ENCODE measurements around the gene IFT20. TPM values are rescaled to one million over a fixed set of nuclear protein-coding genes. Genes with fewer than 3 reads are reported as not detected.

IFT20 gene
- 51.2 TPM for polyA plus RNA-seq (2013, experiment 1 of 2; ENCODE audit: insufficient read length)
- polyA plus RNA-seq (2013, experiment 2 of 2; ENCODE audit: insufficient read length): 62.5 TPM

DNA sequence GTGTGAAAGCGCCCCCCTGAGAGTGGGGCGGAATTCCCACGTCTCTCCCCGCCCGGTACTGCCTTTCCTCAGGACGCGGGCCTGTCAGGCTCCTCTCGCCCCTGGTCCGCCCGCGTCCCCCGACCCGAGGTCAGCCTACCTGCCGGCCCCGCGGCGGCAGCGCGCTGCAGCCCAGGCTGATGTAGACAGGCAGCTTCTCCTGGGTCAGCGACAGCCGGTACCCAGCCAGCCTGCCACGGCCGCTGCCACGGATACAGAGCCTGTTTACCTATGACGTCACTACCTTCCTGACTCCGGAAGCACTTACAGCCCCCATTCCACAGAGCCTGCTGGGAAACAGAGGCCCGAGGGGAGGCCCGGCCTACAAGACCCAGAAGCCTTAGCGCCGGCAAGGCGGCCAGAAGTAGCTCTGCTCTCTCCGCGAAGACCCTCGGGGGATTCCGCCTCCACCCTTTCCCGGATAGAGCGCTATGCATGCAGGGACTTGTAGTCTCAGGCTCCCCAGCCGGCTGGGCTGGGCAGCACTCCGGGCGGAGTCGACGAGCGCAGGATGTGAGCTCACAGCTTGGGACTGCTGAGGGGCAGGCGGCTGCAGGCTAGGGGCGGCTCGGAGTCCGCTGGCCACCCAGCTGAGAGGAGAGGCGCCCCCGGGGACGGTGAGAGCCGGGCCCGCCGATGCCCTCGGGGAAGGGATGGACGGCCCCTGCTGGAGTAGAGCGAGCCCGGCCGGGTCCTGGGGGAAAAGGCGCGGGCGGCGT lies at the start of gene IFT20, which contains the start of gene TNFAIP1:
Gene IFT20 (minus strand): TSS at position 272 of the 758 bp plus-strand sequence. CDS start 3,487 bp downstream, outside the sequence.
Gene TNFAIP1 (plus strand): TSS at position 561 of the 758 bp plus-strand sequence. CDS start 3,761 bp downstream, outside the sequence.
- DNase-seq: peak; percentile 100

- DNase-seq: no peak
Measured at GRCh38 chr17:28385037-28385400, 49.7 kb upstream of the IFT20 start.

DNA sequence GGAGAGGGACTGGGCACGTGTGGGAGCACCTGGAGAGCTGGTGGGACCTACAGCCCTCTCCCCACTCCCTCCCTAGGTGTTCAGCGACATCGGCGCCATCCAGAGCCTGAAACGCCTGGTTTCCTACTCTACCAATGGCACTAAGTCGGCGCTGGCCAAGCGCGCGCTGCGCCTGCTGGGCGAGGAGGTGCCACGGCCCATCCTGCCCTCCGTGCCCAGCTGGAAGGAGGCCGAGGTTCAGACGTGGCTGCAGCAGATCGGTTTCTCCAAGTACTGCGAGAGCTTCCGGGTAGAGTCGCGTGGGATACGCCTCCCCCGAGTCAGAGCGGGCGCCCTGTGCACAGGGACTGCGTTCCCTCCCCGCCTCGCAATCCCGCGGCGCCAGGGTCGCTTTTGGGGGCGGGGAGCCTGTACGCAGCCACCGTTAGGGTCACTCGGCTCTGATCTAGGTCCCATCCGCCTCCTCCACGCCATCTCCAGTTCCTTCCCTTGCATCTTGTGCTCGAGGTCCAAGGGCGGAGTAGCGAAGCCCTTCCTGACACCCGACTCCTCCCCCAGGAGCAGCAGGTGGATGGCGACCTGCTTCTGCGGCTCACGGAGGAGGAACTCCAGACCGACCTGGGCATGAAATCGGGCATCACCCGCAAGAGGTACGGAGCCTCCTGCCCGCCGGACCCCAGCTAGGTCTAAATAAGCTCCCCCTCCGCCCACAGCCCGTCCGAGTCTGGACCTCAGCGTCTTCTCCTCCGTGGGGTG lies 49.2 kb upstream of the IFT20 start:
- DNase-seq: no peak

DNA sequence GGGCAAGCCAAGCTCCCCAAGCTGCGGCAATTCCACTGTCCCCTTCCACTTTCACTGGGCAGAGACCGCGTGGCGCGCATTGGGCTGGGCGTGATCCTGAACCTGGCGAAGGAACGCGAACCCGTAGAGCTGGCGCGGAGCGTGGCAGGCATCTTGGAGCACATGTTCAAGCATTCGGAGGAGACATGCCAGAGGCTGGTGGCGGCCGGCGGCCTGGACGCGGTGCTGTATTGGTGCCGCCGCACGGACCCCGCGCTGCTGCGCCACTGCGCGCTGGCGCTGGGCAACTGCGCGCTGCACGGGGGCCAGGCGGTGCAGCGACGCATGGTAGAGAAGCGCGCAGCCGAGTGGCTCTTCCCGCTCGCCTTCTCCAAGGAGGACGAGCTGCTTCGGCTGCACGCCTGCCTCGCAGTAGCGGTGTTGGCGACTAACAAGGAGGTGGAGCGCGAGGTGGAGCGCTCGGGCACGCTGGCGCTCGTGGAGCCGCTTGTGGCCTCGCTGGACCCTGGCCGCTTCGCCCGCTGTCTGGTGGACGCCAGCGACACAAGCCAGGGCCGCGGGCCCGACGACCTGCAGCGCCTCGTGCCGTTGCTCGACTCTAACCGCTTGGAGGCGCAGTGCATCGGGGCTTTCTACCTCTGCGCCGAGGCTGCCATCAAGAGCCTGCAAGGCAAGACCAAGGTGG lies 46.0 kb upstream of the IFT20 start:
- DNase-seq: no peak

- peak; percentile 16 for DNase-seq
Measured at GRCh38 chr17:28379814-28380801, 44.8 kb upstream of the IFT20 start.

DNA sequence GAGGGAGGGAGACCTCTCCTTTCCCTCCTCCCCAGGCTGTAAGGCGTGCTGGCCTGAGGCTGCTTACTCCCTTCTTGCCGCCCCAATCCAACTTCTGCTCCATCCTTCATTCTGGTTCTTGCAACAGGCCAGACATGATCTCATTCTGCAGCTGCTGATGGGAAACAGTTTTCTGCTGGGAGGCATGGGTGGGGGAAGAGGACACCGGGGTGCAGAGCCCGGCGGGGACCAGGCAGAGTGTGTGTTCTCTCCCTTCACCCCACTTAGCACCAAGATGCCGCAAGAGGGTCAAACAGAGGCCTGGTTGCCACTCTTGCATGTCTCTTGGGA lies 37.6 kb upstream of the IFT20 start:
- DNase-seq: no peak

- DNase-seq: peak; percentile 27
Measured at GRCh38 chr17:28372203-28372944, 37.1 kb upstream of the IFT20 start.

DNA sequence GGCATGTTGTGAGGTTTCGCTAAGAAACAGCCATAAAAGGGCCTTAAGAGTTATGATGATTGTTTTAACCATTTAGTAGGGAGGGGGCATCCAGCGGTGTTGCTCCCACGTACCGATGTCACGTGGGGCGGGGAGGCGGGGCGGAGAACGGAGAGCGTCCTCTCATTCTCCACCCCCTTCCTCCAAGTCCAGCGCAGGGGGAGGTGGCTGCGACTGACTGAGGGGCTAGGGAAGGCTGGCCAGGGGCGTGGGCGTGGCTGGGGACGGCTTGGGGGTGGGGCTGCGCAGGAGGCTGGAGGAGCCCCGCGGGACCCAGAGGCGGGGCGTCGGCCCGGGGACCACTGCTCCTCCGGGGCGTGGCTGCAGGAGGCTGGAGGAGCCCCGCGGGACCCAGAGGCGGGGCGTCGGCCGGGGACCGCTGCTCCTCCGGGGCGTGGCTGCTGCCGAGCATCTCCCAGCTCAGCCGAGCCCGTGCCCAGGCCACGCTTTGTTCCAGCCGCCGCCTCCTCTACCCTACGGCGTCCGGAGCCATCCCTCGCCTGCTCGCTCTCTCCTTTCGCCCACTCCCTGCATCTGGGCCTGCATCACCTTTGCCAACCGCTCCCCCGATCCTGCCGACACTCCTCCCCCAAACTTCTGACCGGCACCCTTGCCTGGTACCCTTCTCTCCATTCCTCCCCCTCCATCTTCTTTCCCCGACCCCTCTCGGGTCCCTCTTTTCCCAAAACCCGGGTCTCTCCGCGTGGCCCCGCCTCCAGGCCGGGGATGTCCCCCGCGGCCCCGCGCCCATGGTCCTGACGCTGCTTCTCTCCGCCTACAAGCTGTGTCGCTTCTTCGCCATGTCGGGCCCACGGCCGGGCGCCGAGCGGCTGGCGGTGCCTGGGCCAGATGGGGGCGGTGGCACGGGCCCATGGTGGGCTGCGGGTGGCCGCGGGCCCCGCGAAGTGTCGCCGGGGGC lies 36.3 kb upstream of the IFT20 start, which contains the start of gene SARM1:
Gene SARM1 (plus strand): TSS at position 450 of the 958 bp plus-strand sequence. CDS start 339 bp downstream, at position 789.
- DNase-seq: peak; percentile 93

GRCh38 chr17:28370744-28371103 lies 35.5 kb upstream of the IFT20 start:
- DNase-seq: no peak

- DNase-seq: peak; percentile 50
Measured at GRCh38 chr17:28370035-28370743, 34.9 kb upstream of the IFT20 start, which contains the start of gene VTN. Gene VTN, minus strand, starts transcription at chr17:28370307. Its CDS starts 104 bp downstream, at chr17:28370203.

- no peak for DNase-seq
Measured at GRCh38 chr17:28369684-28370034, 34.4 kb upstream of the IFT20 start.

DNA sequence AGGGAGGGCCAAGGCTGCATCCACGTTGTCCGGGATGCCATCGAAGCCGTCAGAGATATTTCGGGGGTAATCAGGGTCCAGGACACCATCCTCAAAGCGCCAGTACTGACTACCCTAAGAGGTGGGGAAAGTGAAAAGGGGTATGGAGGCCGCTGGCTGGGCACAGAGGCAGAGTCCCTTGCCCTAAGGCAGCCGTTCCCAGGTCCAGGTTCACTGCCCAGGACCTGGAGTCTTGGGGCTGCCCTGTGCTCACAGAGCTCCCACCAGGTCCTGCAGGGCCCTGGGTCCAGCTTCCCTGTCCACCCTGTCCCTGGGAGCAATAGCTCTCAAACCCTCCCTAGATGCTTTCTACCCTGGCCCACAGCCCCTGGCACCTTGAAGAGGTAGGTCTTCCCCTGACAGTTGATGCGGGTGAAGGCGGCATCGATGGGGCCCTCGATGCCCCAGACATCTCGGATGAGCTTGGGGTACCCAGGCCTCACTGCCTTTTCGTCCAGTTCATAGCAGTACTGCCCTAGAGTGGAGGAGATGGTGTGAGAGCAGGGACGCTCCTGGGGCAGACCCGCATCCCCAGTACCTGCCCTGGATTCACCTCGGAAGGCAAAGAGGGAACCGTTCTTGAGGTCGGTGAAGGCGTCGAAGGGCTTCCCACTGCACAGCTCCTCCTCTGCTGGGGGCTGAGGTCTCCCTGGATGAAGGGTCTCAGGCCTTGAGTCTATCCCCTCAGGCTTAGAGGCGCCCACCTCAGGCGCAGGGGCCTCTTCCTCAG lies 33.8 kb upstream of the IFT20 start:
- no peak for DNase-seq

DNA sequence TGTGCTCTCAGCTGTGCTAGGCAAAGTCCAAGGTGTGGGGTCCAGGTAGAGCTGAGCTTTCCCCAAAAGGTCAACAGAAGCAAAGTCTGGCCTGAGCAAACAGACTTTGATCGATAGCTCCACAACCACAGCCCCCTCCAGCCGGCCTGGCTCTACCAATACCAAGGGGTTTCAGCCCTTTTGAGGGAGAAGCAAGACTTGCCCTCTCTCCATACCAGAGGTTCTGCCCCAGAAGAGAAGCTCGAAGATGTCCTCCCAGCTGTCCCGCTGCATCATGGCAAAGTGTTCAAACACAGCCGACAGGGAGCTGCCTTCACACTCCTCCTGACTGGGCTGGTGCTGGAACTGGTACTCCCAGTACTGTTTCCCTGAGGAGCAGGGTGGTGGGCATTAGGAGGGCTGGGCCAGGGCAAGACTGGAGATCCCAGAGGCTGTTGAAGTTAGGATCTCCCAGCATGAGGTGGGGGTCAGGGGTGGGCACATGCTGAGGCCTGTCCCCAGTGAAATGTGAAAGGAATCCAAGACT lies 33.1 kb upstream of the IFT20 start:
- DNase-seq: no peak

- no peak for DNase-seq
Measured at GRCh38 chr17:28367641-28368305, 32.5 kb upstream of the IFT20 start.

DNA sequence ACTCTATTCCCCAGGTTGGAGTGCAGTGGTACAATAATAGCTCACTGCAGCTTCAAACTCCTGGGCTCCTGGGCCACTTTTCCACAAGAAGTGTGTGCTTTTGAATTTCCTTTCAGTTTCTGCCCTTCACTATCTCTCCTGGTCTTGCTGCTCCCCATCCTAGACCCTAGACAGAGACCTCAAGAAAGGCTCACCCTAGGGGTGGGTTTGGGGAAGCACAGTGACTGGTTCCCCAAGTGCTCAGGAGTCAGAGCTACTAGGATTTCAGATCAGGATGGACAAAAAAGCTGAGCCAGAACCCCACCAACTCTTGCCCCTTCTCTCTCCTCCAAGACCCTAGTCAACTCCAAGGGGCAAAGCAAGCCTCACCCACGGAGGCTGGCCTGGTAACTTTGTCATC lies 31.3 kb upstream of the IFT20 start:
- DNase-seq: no peak

- no peak for DNase-seq
Measured at GRCh38 chr17:28365487-28365886, 30.2 kb upstream of the IFT20 start.

GRCh38 chr17:28364665-28365363 lies 29.5 kb upstream of the IFT20 start, which contains the start of gene SEBOX:
Gene SEBOX, minus strand, starts transcription at chr17:28365199. Its CDS starts 48 bp downstream, at chr17:28365151.
- no peak for DNase-seq

All from fibroblast of skin of back (primary cell).